Stimulated activated naive CD8-positive, alpha-beta T cell treated with anti-CD3 and anti-CD28 coated beads, Interleukin-15, Interleukin-2, amounts not matched to agents 100 U/mL and 50 U/mL, for 24 hours (primary cell): ENCODE data around the gene C12orf56.
"Not testable (repeated sequence)": the region's sequence is repeated elsewhere in the genome, so short reads cannot be mapped to it uniquely, and the experiment has no call there.

Source experiments
- ATAC-seq: fragments of 150-1000 bp; cut with Tn5 transposase; one replicate; pipeline ENCODE4 v1.10.0; 2021
- DNase-seq: peaks from one replicate; pipeline ENCODE4 v3.0.0; 2021

C12orf56 gene

DNA sequence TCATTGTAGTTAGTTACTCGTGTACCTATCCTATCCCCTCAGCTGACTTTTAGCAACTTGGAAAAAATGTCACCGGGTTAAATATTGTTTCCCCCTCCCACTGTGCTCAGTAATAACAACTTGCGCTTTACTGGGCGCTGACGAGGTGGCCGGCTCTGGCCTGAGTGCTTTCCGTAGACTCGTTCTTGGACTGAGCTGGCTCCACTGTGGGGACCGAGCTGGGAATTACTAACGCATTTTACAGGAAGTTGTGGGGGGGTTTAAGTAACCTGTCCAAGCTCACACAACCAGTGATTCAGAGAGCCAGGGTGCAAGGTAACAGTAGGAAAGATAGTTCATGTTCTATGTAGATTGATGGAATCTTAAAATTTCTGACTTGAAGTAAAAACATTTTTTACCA is 86.0 kb downstream of the C12orf56 start:
- no peak for ATAC-seq
- no peak for DNase-seq

DNA sequence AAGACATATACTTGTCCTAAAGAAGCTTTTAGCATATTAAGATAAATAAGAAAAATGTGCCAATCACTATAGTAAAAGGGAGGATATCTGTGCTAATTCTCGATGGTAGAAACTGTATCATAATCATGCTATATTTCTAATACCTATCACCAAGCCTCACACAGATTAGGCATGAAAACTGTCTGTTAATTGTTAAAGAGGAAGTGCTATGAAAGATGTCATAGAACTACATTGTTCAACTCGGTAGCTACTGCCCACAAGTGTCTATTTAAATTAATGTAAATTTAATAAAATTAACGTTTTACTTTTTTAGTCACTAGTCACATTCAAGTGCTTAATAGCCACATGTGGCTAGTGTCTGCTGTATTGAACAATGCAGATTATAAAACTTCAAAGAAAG is 90.9 kb downstream of the C12orf56 start:
- ATAC-seq (no peak), DNase-seq (no peak)

DNA sequence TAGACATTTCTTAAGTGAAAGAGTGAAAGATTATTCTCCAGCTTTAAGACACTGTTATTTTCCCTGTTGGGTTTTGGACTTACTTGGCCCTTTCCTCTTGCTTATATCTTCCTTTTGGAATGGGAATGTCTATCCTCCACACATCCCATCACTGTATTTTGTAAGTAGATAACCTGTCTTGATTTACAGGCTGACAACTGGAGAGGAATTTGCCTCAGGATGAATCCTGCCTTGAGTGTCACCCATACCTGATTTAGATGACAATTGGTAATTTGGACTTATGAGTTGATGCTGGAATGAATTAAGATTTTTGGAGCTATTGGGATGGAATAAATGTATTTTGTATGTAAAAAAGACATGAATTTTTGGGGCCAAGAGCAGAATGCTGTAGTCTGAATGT is 94.3 kb downstream of the C12orf56 start:
- no peak for ATAC-seq
- no peak for DNase-seq

DNA sequence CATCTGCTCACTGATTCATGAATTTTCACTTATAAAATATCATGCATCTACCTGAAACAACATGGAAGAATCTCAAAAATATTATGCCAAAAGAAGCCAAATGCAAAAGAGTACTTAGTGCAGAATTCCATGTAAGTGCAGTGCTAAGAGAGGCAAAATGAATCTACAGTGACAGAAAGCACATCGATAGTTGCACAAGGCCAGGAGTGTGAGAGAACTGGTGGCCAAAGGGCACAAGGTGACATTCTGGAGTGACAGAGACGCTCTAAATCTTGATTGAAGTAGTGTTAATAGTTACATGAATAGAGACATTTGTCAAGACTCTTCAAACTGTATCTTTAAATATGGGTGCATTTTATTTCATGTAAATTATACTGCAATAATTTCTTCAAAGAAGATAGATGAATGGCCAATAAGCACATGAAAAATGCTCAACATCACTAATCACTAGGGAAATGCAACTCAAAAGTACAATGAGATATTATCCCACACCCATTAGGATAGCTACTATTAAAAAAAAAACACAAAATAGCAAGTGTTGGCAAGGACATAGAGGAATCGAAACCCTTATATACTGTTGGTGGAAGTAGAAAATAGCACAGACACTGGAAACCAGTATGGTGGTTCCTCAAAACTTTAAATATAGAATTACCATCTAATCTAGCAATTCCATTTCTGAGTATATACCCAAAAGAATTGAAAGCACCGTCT is 96.7 kb downstream of the C12orf56 start:
- ATAC-seq (no peak), DNase-seq (no peak)

DNA sequence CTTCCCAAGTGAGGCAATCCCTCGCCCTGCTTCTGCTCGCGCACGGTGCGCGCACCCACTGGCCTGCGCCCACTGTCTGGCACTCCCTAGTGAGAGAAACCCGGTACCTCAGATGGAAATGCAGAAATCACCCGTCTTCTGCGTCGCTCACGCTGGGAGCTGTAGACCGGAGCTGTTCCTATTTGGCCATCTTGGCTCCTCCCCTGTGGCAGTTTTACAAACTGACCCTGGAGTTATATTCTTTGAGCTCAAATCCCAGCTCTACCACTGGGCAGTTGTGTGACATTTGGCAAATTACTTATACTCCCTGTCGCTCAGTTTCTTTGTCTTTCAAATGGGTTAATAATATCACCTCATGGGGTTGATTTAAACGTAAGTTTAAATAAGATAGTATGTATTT is 97.4 kb downstream of the C12orf56 start:
- DNase-seq = not testable (repeated sequence)

DNA sequence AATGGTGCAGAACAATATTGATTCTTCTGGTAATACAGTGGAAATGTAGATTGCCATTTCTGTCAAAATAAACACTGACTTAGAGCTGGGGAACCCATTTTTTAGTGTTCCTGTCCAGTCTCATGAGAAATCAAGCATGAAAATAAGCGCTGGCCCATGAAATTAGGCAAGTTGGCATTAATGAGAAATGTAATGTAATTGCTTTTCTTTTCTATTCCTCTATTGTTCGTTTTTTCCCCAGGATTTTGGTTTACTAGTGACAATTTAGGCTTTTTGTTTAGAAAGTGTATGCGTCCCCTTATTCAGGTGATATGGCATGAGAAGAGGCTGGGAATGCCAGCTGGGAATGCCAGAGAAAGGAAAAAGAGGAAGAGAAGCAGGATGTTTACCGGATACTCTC is 104.0 kb downstream of the C12orf56 start:
- DNase-seq (no peak), ATAC-seq (no peak)

More for the DNA sequence above, 97.4 kb downstream of the C12orf56 start:
- not testable (repeated sequence) for ATAC-seq

DNA sequence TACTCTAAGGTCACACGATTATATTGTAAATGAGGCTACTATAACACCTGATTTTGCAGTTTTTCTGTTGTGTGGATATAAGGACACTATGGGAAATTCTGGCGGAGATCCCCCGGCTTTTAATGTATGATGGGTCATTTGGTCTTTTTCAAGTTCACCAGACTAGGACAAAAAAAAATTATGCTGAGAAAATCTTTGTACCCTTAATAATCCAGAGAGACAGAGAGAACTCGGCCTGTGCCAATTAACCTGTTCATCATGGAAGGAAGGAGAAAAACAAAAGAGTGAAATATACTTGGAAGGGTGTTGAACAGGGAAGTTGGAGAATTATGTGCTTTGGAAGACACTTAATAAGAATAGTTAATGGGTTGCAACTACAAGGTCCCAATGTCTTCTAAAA is 106.3 kb downstream of the C12orf56 start:
- DNase-seq (no peak), ATAC-seq (no peak)

DNA sequence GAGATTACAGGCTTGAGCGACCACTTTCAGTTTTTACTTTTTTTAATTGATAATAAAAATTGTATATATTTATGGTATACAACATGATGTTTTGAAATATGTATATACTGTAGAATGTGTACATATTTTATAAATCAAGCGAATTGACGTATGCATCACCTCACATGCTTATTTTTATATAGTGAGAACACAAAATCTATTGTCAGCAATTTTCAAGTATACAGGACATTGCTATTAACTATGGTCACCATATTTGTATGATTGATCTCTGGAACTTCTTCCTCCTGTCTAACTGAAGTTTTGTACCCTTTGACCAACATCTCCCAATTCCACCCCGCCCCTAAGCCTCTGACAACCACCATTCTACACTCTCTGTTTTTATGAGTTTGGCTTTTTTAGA is 112.1 kb downstream of the C12orf56 start:
- DNase-seq = no peak
- ATAC-seq = no peak

DNA sequence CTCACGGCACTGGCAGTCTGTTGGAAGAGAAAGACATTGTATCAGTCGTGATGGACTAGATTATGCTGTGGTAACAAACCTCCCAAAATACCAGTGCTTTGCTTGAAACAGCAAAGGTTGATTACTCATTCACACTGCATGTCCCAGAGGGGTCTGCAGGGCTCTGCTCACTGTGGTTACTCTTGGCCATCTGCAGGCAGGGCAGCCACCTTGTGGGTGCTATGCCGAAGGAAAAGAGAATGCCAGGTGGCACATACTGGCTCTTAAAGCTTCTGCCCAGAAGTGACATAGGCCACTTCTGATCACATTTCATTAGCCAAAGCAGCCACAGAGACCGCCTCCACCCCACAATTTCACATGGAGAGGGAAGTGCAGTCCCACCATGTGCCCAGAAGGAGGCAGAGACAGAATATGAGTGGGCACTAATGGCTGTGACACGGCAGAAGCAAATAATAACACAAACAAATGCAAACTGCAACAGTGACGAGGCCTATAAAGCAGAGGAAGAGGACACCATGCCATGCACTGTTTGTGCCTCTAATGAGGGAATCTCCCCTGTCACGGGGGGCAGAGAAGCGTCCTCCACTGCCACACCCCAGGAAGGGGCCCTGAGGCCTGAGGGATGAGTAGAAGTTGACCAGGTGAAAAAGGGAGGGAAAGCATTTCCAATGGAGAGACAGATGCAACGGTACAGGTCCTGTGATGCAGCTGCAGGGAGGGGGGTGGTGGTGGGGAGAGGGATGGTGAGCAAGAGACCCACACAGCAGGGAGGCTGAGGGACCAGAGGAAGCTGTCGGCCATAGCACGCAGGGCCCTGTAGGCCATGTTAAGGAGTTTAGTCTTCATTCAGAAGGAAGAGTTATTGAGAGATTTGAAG is 116.8 kb downstream of the C12orf56 start:
- DNase-seq (peak; percentile 6), ATAC-seq (peak; percentile 40)

DNA sequence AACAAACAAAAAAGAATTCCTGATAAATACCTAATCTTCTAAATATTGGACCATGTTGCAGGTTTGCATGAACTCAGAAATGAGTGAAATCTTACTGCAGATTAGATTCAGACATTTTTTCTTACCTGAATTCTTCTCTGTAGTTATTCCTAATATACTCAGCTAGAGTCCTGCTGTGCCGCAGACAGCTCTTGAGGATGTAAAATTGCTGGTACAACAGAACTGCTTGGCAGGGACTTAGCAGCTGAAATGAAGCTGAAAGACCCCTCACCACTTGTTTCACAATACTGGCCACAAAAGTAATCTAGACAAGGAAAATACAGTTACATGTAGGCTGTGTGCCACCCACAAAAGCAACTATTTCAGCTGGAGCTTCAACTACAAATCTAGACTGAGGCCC is 120.1 kb downstream of the C12orf56 start:
- ATAC-seq = no peak
- no peak for DNase-seq

DNA sequence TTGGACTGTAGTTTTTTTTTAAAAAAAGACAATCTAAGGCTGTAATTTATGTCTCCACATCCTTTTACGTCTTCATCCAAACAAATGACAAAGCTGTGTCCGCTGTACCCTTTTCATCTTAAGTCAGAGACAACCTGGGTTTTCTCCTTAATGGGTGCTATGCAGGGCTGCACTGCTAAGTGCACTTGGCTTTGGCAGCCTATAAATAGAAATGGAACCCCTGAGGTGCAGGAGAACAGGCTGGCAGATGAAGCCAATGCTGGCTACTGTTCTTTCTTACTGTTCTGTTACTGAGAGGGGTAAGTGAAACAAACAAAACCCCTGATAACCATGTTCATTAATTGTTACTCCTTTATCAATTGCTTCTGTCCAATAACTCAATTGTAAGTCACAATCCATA is 121.4 kb downstream of the C12orf56 start:
- no peak for ATAC-seq

DNA sequence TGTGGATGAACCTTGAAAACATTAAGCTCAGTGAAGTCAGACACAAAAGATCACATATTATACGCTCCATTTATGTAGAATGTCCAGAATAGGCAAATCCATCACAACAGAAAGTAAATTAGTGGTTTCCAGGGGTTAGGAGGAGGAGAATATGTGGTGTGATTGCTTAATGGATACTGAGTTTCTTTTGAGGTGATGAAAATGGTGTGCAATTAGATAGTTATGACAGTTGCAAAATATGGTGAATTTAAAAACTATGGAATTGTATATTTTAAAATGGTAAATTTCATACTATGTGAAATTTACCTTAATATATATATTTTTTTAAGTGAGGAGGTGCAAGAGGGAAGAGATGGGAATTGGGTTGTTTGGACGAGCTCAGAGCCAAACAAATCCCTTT is 122.1 kb downstream of the C12orf56 start:
- ATAC-seq (no peak), DNase-seq (no peak)

More for the DNA sequence above, 121.4 kb downstream of the C12orf56 start:
- DNase-seq = no peak

DNA sequence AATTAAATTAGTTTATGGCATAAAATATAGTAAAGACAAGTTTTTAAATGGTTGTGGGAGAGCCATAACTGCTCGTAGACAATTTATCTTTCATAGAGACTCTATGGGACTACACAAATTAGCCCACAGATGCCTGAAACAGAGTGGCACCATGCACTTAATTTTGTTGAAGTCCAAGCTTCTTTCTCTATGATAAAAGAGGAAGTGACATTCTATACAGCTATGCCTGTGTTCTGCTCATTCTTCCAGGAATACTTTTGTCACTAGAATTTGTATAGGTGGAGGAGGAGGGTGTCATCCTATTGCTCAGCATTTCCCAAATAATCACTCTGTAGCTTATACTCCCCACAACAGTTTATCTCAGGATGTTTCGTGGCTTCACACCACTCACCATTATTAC is 124.7 kb downstream of the C12orf56 start:
- no peak for ATAC-seq
- no peak for DNase-seq

DNA sequence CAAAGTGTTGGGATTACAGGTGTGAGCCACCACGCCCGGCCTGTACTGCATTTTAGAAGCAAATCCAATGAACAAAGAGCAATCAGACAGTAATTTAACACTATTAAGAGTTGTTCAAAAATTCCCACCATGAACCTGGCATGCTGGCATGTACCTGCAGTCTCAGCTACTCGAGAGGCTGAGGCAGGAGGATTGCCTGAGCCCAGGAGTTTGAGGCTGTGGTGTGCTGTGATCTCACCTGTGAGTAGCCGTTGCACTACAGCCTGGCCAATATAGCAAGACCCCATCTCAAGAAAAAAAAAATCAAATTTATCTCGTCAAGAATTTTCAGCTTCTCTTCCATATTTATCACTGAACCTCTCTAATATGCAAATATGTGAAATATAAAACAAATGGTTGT is 128.7 kb downstream of the C12orf56 start:
- ATAC-seq = no peak
- no peak for DNase-seq

DNA sequence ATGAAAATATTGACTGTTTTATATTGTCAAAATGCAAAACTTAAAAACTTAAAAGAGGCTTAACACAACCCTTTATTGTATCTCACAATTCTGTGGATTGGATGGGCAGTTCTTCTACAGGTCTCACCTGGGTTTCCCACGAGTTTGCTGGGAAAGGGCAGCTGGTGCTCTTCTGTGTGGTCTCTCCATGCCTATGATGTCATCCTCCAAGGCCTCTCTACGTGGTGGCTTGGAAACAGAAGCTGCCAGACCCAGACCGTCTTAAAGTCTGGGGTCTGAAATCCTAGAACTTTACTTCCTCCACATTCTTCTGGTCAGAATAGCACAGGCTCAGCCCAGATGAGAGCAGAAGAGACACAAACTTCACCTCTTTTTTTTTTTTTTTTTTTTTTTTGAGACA is 132.0 kb downstream of the C12orf56 start:
- DNase-seq (no peak), ATAC-seq (no peak)

DNA sequence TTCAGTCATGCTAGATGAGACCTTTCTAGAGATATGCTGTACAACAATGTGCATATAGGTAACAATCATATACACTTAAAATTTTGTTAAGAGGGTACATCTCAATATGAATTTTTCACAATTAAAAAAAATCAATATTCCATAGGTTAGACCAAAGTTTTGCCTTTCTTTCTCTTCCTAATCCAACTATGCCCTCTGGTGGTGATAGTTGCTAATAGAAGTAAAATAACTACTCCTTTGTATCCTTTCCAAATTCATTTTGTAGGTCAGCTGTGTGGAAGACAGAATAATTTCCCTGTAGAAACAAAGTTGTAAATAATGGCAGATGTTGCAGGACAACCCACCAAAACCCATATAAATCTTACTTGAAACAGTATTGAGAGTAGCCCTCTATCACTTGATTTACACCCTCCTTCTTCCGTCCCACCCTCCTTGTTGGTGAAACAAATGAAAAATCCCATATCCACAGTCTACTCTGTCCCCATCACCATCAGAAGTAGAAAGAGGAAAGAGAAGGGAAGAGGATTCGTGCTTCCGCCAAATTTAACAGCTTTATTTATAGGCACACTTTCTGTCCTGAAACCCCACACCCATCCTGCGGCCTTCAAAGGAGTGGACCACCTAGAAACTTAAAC is 134.3 kb downstream of the C12orf56 start:
- ATAC-seq (no peak), DNase-seq (no peak)

DNA sequence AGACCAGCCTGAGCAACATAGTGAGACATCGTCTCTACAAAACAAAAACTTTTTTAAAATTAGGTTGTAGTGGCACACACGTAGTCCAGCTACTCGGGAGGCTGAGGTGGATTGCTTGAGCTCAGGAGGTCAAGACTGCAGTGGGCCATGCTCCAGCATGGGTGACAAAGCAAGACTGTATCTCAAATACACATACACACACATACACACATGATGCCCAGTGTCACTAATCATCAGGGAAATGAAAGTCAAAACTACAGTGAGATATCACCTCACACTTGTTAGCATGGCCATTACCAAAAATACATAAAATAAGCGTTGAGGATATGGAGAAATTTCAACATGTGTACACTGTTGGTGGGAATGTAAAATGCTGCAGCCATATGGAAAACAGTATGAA is 135.3 kb downstream of the C12orf56 start:
- DNase-seq = no peak
- no peak for ATAC-seq

DNA sequence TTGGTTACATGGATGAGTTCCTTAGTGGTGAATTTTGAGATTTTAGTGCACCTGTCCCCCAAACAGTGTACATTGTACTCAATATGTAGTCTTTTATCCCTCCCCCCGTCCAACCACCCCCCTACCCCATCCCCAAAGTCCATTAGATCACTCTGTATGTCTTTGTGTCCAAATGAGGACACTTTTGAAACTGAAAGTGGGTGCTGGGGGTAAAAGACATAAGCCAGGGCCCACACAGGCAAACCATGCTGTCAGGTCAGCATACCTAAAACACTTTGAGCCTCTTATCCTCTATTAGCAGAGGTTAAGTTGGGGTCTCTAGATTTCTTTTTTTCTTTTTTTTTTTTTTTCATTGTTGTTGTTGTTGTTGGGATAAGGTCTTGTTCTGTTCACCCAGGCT is 137.2 kb downstream of the C12orf56 start:
- ATAC-seq (no peak), DNase-seq (no peak)

DNA sequence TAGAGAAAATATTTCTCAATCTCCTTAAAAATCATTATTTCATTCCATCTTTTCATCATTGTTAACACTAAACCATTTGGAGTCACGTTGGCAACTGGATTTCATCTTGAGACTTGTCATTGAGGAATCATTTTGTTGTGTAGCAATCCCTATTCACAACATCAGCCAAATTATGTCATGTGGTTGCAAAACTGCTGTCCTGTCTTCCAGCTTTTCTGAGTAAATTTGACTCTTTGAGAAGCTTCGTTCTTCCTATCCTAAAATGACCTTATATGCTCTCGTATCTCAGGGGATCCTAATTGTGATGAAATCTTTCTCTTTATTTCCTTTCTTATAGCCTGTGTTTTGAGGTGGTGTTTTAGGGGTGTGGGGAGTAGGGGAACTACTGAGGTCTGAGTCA is 137.9 kb downstream of the C12orf56 start:
- no peak for ATAC-seq
- no peak for DNase-seq

DNA sequence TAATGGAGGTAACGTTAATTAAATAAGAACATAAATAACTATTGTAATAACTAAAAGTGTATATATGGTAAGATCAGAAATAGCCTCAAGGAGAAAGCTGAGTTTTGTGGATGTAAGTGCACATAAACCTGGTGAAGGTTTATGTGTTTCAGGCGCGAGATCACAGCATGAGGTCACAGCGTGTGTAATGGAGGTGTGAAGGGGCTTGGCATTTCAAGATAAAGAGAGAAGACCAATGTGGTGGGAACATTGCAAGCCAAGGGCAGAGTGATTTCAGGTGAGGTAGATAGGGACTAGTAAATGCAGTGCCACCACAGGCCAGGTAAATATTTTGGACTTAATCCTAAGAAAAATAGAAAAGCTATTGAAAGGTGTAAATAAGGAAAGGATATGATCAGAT is 146.7 kb downstream of the C12orf56 start:
- no peak for DNase-seq
- no peak for ATAC-seq

DNA sequence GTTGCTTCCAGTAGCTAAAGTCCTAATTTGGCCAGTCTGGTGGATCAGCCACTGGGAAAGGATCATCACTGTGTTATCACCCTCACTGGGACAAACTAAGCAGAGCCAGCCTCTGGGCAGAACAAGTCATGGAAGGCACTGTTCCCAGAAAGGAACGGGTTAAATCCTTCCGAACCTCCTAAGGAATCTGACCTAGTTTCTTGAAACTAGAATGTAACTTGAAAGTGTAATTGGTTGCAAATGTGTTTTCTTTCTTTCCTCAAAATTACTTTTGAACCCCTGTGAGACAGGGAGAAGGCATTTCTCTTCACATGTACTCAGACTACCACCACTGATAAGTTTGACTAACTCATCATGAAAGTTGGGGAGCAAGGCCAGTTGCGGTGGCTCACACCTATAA is 149.8 kb downstream of the C12orf56 start:
- no peak for DNase-seq
- no peak for ATAC-seq

DNA sequence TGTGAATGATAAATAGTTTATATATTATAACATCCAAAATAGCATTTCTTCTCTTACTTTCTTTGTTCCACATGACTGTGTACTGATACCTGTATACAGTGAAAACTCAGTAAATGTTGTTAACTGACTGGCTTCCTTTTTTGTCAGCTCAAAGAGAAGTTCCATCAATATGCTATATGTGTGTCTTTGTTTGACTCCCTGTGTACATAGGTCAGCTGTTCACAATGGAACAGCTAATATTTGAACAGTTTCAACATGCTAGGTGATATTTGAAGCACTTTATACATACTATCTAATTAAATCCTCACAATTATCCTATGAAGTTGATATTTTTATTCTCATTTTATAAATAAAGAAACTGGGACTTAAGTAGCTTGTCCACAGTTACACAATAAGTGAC is 153.2 kb downstream of the C12orf56 start:
- DNase-seq = no peak
- ATAC-seq = no peak

DNA sequence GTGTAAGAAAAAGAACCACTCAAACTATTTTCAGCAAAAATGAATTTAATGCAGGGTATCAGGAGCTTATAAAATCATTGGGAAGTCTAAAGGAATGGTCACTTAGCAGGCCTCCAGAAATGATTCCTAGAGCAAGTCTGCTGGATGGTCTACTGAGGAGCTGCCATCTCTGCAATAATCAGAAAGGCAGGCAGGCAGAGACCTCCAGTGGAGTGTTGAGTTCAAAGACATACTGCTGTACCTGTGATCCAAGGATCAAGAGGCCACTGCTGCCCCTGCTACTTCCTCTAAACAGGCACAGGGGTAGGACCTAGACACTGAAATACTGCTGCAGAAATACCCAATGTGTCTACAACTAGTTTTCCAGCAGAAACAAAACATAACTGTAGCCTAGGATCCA is 154.0 kb downstream of the C12orf56 start:
- DNase-seq (no peak), ATAC-seq (no peak)
